Loucy (cell line): ENCODE data around the gene BICRA.
"Not testable (repeated sequence)": the region's sequence is repeated elsewhere in the genome, so short reads cannot be mapped to it uniquely, and the experiment has no call there.

Experiments used
- H2AFZ ChIP-seq: fragments of 200-600 bp; sonication (generic); 2 replicates; pipeline ENCODE4 v1.6.0; 2016; ENCODE audit warnings: antibody characterized with exemption, mild to moderate bottlenecking, low read length, moderate library complexity
- H3F3A ChIP-seq: fragments of 200-600 bp; 2 replicates; pipeline ENCODE4 v1.6.0; 2016; ENCODE audit warnings: antibody characterized with exemption, low read depth, mild to moderate bottlenecking
- H3K27me3 ChIP-seq: fragments of 200-600 bp; sonication (generic); 2 replicates; pipeline ENCODE4 v1.6.1; 2014; ENCODE audit warnings: low read length, mild to moderate bottlenecking; ENCODE audit not compliant: insufficient read depth, poor library complexity, severe bottlenecking
- H3K36me3 ChIP-seq: fragments of 200-600 bp; sonication (generic); 2 replicates; pipeline ENCODE4 v1.6.1; 2016; ENCODE audit warnings: low read length; ENCODE audit not compliant: insufficient read depth
- H3K4me1 ChIP-seq: fragments of 200-600 bp; sonication (generic); 2 replicates; pipeline ENCODE4 v1.5.1; 2014; ENCODE audit warnings: low read length, mild to moderate bottlenecking; ENCODE audit not compliant: insufficient read depth, poor library complexity, severe bottlenecking
- H3K4me2 ChIP-seq: fragments of 200-600 bp; sonication (generic); 2 replicates; pipeline ENCODE4 v1.6.0; 2014; ENCODE audit warnings: antibody characterized with exemption, low read length, low read depth, mild to moderate bottlenecking; ENCODE audit not compliant: poor library complexity, severe bottlenecking
- H3K4me3 ChIP-seq: fragments of 200-600 bp; sonication (generic); 2 replicates; pipeline ENCODE4 v1.5.1; 2014; ENCODE audit warnings: low read length, mild to moderate bottlenecking, mixed read lengths; ENCODE audit not compliant: poor library complexity, severe bottlenecking
- H3K79me2 ChIP-seq: fragments of 200-600 bp; sonication (generic); 2 replicates; pipeline ENCODE4 v1.6.1; 2014; ENCODE audit warnings: low read length; ENCODE audit not compliant: insufficient read depth
- H3K9ac ChIP-seq: fragments of 200-600 bp; sonication (generic); 2 replicates; pipeline ENCODE4 v1.6.0; 2014; ENCODE audit warnings: mild to moderate bottlenecking, low read depth, low read length, moderate library complexity; ENCODE audit not compliant: poor library complexity, severe bottlenecking
- H3K9me2 ChIP-seq: fragments of 200-600 bp; sonication (generic); replicated peaks from 2 replicates; pipeline ENCODE4 v1.6.1; 2016; ENCODE audit warnings: low read depth, low read length, mixed read lengths
- H3K9me3 ChIP-seq: fragments of 200-600 bp; sonication (generic); 2 replicates; pipeline ENCODE4 v1.6.1; 2014; ENCODE audit warnings: mild to moderate bottlenecking, antibody characterized with exemption, low read length, low read depth; ENCODE audit not compliant: insufficient read depth
- H4K20me1 ChIP-seq: fragments of 200-600 bp; sonication (generic); 2 replicates; pipeline ENCODE4 v1.6.0; 2014; ENCODE audit warnings: antibody characterized with exemption, low read length, mild to moderate bottlenecking; ENCODE audit not compliant: insufficient read depth, poor library complexity, severe bottlenecking
- CTCF ChIP-seq: fragments of 200-600 bp; sonication (generic); conservative IDR thresholded peaks from 2 replicates; pipeline ENCODE4 v1.5.1; 2014; ENCODE audit warnings: mild to moderate bottlenecking, antibody characterized with exemption, low read length
- EZH2phosphoT487 ChIP-seq: fragments of 200-600 bp; IDR thresholded peaks from 2 replicates; pipeline ENCODE4 v1.6.1; 2018; ENCODE audit warnings: antibody characterized with exemption, mild to moderate bottlenecking, moderate library complexity, borderline replicate concordance

Gene BICRA

DNA sequence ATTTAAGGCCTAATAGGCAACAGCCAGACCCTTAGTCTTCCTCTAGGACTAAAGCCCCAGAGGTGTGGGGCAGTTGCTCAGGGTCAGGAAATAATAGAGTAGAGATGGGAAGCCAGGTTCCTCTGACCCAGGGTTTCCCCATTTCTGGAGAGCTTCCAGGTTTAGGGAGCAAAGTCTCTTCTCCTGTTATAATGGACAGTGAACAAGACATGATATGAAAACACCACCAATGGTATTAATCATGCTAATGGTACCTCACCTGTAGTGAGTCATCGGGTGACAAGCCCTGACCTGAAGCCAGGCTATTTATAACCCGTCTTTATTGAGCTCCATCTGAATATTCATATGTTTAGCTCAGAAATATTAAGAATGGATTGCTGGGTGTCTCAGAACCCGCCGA, 24.6 kb downstream of the BICRA start:
- Histone ChIP-seq H3K27me3 (no peaks in the 10 kb centered on the region), H3K4me3 (no peak overlapping the region), H3K4me2 (no peak overlapping the region), H3K36me3 (no peaks in the 10 kb centered on the region), H4K20me1 (peaks cover 4% of the 10 kb centered on the region), H2AFZ (no peak overlapping the region), H3F3A (no peaks in the 10 kb centered on the region), H3K9me3 (no peaks in the 10 kb centered on the region), H3K9me2 (no peaks in the 10 kb centered on the region), H3K79me2 (peaks cover 72% of the 10 kb centered on the region), H3K9ac (no peak overlapping the region), H3K4me1 (peaks cover 3% of the 10 kb centered on the region)
- no peak for TF ChIP-seq EZH2phosphoT487
- no peak for TF ChIP-seq CTCF

DNA sequence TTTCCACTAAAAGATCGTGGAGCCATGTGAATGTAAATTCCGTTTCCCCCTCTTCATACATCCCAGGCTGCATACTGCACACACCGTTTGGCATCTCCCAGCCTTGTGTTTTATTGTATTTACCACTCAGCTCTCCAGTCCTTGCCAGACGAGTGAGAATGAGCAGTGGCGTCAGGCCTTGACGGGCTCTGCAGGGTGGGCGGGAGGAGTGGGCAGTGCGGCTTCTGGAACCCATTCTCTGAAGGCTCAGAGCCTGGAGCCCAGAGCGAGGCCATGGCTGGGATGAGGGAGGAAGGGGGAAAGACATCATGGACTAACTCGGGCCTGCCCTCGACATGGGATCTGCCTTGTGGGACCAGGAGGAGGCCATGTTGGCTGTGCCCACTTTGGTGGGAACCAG, 25.1 kb downstream of the BICRA start:
- H3K4me1 ChIP-seq: peaks cover 3% of the 10 kb centered on the region

GRCh38 chr19:47635152-47635754, 26.3 kb downstream of the BICRA start:
- H3F3A ChIP-seq, H3K9ac ChIP-seq, H2AFZ ChIP-seq, H3K27me3 ChIP-seq, H3K4me2 ChIP-seq, H3K36me3 ChIP-seq, H3K9me3 ChIP-seq, H4K20me1 ChIP-seq, H3K9me2 ChIP-seq, H3K4me1 ChIP-seq, H3K4me3 ChIP-seq: not testable (repeated sequence)
- peaks cover 63% of the 10 kb centered on the region for H3K79me2 ChIP-seq

More for the DNA sequence above, 25.1 kb downstream of the BICRA start:
- no peak overlapping the region for H3K9ac ChIP-seq
- no peak for TF ChIP-seq EZH2phosphoT487
- no peak for TF ChIP-seq CTCF
- H3F3A ChIP-seq: no peaks in the 10 kb centered on the region
- no peaks in the 10 kb centered on the region for H3K9me3 ChIP-seq
- peaks cover 4% of the 10 kb centered on the region for H4K20me1 ChIP-seq
- H3K4me3 ChIP-seq: no peak overlapping the region
- H3K9me2 ChIP-seq: no peaks in the 10 kb centered on the region
- H3K79me2 ChIP-seq: peaks cover 69% of the 10 kb centered on the region
- H3K27me3 ChIP-seq: no peaks in the 10 kb centered on the region
- H3K4me2 ChIP-seq: no peak overlapping the region
- no peaks in the 10 kb centered on the region for H3K36me3 ChIP-seq
- no peak overlapping the region for H2AFZ ChIP-seq

DNA sequence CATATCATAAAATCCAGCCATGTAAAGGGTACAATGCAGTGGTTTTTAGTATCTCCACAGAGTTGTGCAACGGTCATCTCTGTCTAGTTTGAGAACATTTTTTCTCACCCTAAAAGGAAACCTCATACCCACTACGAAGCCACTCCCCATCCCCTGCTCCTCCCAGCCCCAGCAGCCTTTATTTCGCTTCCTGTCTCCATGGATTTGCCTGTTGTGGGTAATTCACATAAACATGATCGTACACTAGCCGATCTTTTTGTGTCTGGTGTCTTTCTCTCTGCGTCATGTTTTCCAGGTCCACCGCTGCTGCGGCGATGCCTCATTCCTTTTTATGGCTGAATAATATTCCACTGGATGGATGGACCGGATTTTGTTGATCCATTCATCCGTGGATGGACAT, 28.6 kb downstream of the BICRA start:
- Histone ChIP-seq H3K4me1 (peaks cover 3% of the 10 kb centered on the region), H3K79me2 (peaks cover 54% of the 10 kb centered on the region), H3K4me2 (no peak overlapping the region)

More for the DNA sequence above, 28.6 kb downstream of the BICRA start:
- Histone ChIP-seq H3F3A (no peaks in the 10 kb centered on the region), H3K9ac (no peak overlapping the region), H4K20me1 (peaks cover 9% of the 10 kb centered on the region), H3K36me3 (no peaks in the 10 kb centered on the region), H3K9me2 (no peaks in the 10 kb centered on the region), H2AFZ (no peak overlapping the region), H3K4me3 (no peak overlapping the region), H3K27me3 (no peaks in the 10 kb centered on the region), H3K9me3 (no peaks in the 10 kb centered on the region)
- no peak for TF ChIP-seq CTCF
- TF ChIP-seq EZH2phosphoT487: no peak
